ENCODE results near the gene TRAF3IP1.

The TRAF3IP1 gene

GRCh38 chr2:238281826-238282480, 38.4 kb upstream of the TRAF3IP1 start:
- no peak overlapping the region for H3K4me3 Mint-ChIP-seq
- H3K4me1 Mint-ChIP-seq: peaks cover 41% of the 10 kb centered on the region
- H3K9me3 Mint-ChIP-seq: no peaks in the 10 kb centered on the region
- H3K27ac Mint-ChIP-seq (ENCODE audit: low read depth): no peak overlapping the region
- peaks cover 11% of the 10 kb centered on the region for H3K36me3 Mint-ChIP-seq (ENCODE audit: insufficient read depth)
- ATAC-seq (replicated peaks; ENCODE audit: extremely low read depth, poor library complexity, severe bottlenecking) (no peak), DNase-seq (ENCODE audit: low spot score in 2 of 2) (no peak)
- H3K27me3 Mint-ChIP-seq: no peaks in the 10 kb centered on the region

- H3K4me3 Mint-ChIP-seq: no peak overlapping the region
- peaks cover 13% of the 10 kb centered on the region for H3K36me3 Mint-ChIP-seq (ENCODE audit: insufficient read depth)
- no peak overlapping the region for H3K27ac Mint-ChIP-seq (ENCODE audit: low read depth)
- ATAC-seq (replicated peaks; ENCODE audit: extremely low read depth, poor library complexity, severe bottlenecking) (no peak), DNase-seq (ENCODE audit: low spot score in 2 of 2) (no peak)
- H3K27me3 Mint-ChIP-seq: no peaks in the 10 kb centered on the region
- H3K4me1 Mint-ChIP-seq: peaks cover 49% of the 10 kb centered on the region
- no peaks in the 10 kb centered on the region for H3K9me3 Mint-ChIP-seq
Measured at GRCh38 chr2:238282861-238283738, 37.2 kb upstream of the TRAF3IP1 start.

GRCh38 chr2:238284802-238285515, 35.4 kb upstream of the TRAF3IP1 start:
- Mint-ChIP-seq H3K27ac (ENCODE audit: low read depth) (no peak overlapping the region), H3K27me3 (no peaks in the 10 kb centered on the region), H3K36me3 (ENCODE audit: insufficient read depth) (peaks cover 22% of the 10 kb centered on the region), H3K4me1 (peaks cover 46% of the 10 kb centered on the region), H3K9me3 (no peaks in the 10 kb centered on the region), H3K4me3 (no peak overlapping the region)
- no peak for DNase-seq (ENCODE audit: low spot score in 2 of 2)
- ATAC-seq (replicated peaks; ENCODE audit: extremely low read depth, poor library complexity, severe bottlenecking): no peak

GRCh38 chr2:238285653-238286082, 34.6 kb upstream of the TRAF3IP1 start:
- no peak for DNase-seq (ENCODE audit: low spot score in 2 of 2)

GRCh38 chr2:238286095-238286494, 34.2 kb upstream of the TRAF3IP1 start:
- DNase-seq (ENCODE audit: low spot score in 2 of 2) (no peak), ATAC-seq (replicated peaks; ENCODE audit: extremely low read depth, poor library complexity, severe bottlenecking) (no peak)
- Mint-ChIP-seq H3K4me1 (peaks cover 56% of the 10 kb centered on the region), H3K4me3 (no peak overlapping the region), H3K36me3 (ENCODE audit: insufficient read depth) (peaks cover 23% of the 10 kb centered on the region), H3K27ac (ENCODE audit: low read depth) (no peak overlapping the region), H3K9me3 (no peaks in the 10 kb centered on the region), H3K27me3 (no peaks in the 10 kb centered on the region)

More at GRCh38 chr2:238285653-238286082, 34.6 kb upstream of the TRAF3IP1 start:
- Mint-ChIP-seq H3K36me3 (ENCODE audit: insufficient read depth) (peaks cover 23% of the 10 kb centered on the region), H3K9me3 (no peaks in the 10 kb centered on the region), H3K4me3 (no peak overlapping the region), H3K4me1 (peaks cover 53% of the 10 kb centered on the region), H3K27ac (ENCODE audit: low read depth) (no peak overlapping the region), H3K27me3 (no peaks in the 10 kb centered on the region)
- no peak for ATAC-seq (replicated peaks; ENCODE audit: extremely low read depth, poor library complexity, severe bottlenecking)

GRCh38 chr2:238286551-238286950, 33.8 kb upstream of the TRAF3IP1 start:
- H3K27me3 Mint-ChIP-seq: no peaks in the 10 kb centered on the region
- H3K27ac Mint-ChIP-seq (ENCODE audit: low read depth): peak overlapping the region; percentile 98
- H3K36me3 Mint-ChIP-seq (ENCODE audit: insufficient read depth): peaks cover 23% of the 10 kb centered on the region
- no peak for DNase-seq (ENCODE audit: low spot score in 2 of 2)
- H3K4me3 Mint-ChIP-seq: peak overlapping the region; percentile 85
- no peaks in the 10 kb centered on the region for H3K9me3 Mint-ChIP-seq
- peaks cover 56% of the 10 kb centered on the region for H3K4me1 Mint-ChIP-seq
- ATAC-seq (replicated peaks; ENCODE audit: extremely low read depth, poor library complexity, severe bottlenecking): no peak

- no peak for ATAC-seq (replicated peaks; ENCODE audit: extremely low read depth, poor library complexity, severe bottlenecking)
- DNase-seq (ENCODE audit: low spot score in 2 of 2): no peak
- Mint-ChIP-seq H3K4me3 (peak overlapping the region; percentile 85), H3K9me3 (no peaks in the 10 kb centered on the region), H3K27ac (ENCODE audit: low read depth) (peak overlapping the region; percentile 98), H3K36me3 (ENCODE audit: insufficient read depth) (peaks cover 21% of the 10 kb centered on the region), H3K27me3 (no peaks in the 10 kb centered on the region), H3K4me1 (peaks cover 54% of the 10 kb centered on the region)
Measured at GRCh38 chr2:238286987-238287736, 33.2 kb upstream of the TRAF3IP1 start.

- Mint-ChIP-seq H3K36me3 (ENCODE audit: insufficient read depth) (peaks cover 21% of the 10 kb centered on the region), H3K4me3 (peak within 1 kb of the TSS; percentile 85), H3K4me1 (peaks cover 47% of the 10 kb centered on the region), H3K27ac (ENCODE audit: low read depth) (peak within 1 kb of the TSS; percentile 98), H3K9me3 (no peaks in the 10 kb centered on the region), H3K27me3 (no peaks in the 10 kb centered on the region)
- ATAC-seq (replicated peaks; ENCODE audit: extremely low read depth, poor library complexity, severe bottlenecking): peak; percentile 5
- DNase-seq (ENCODE audit: low spot score in 2 of 2): peak; percentile 28 to 32
Measured at GRCh38 chr2:238287737-238288649, 32.3 kb upstream of the TRAF3IP1 start, which contains the start of gene PER2. PER2 (minus strand) TSS chr2:238288610; CDS start chr2:238277936, 10,674 bp downstream.

GRCh38 chr2:238288650-238289573, 31.4 kb upstream of the TRAF3IP1 start:
- Mint-ChIP-seq H3K4me1 (peaks cover 38% of the 10 kb centered on the region), H3K36me3 (ENCODE audit: insufficient read depth) (peaks cover 19% of the 10 kb centered on the region), H3K27me3 (no peaks in the 10 kb centered on the region), H3K27ac (ENCODE audit: low read depth) (peak overlapping the region; percentile 98), H3K4me3 (peak overlapping the region; percentile 85), H3K9me3 (no peaks in the 10 kb centered on the region)
- ATAC-seq (replicated peaks; ENCODE audit: extremely low read depth, poor library complexity, severe bottlenecking) (peak; percentile 84), DNase-seq (ENCODE audit: low spot score in 2 of 2) (peak; percentile 94 to 98)

GRCh38 chr2:238289574-238289973, 30.7 kb upstream of the TRAF3IP1 start:
- Mint-ChIP-seq H3K27me3 (no peaks in the 10 kb centered on the region), H3K4me3 (peak overlapping the region; percentile 85), H3K9me3 (no peaks in the 10 kb centered on the region), H3K4me1 (peaks cover 38% of the 10 kb centered on the region), H3K36me3 (ENCODE audit: insufficient read depth) (peaks cover 19% of the 10 kb centered on the region), H3K27ac (ENCODE audit: low read depth) (peak overlapping the region; percentile 98)
- ATAC-seq (replicated peaks; ENCODE audit: extremely low read depth, poor library complexity, severe bottlenecking): no peak
- DNase-seq (ENCODE audit: low spot score in 2 of 2): no peak
